WI38 (cell line): ENCODE measurements around the gene SGPP1.

ENCODE experiments used
- H3K4me3 ChIP-seq: 2 replicates; pipeline ENCODE4 v1.5.1; 2011; ENCODE audit warnings: low read depth, mild to moderate bottlenecking, control low read depth, low read length
- CTCF ChIP-seq: IDR thresholded peaks from 2 replicates; pipeline ENCODE4 v1.5.1; 2012; ENCODE audit warnings: low read depth, mild to moderate bottlenecking, control low read depth, low read length

Gene SGPP1

GRCh38 chr14:63659726-63660125 lies 68.1 kb downstream of the SGPP1 start:
- TF ChIP-seq CTCF, result no peak
- no peak overlapping the region for H3K4me3 ChIP-seq

- no peak overlapping the region for H3K4me3 ChIP-seq
- no peak for TF ChIP-seq CTCF
Measured at GRCh38 chr14:63656194-63656593, 71.7 kb downstream of the SGPP1 start.

GRCh38 chr14:63654936-63655335 lies 72.9 kb downstream of the SGPP1 start:
- no peak overlapping the region for H3K4me3 ChIP-seq
- TF ChIP-seq CTCF, result no peak

GRCh38 chr14:63654346-63654745 lies 73.5 kb downstream of the SGPP1 start:
- TF ChIP-seq CTCF, result no peak
- H3K4me3 ChIP-seq, result no peak overlapping the region

- TF ChIP-seq CTCF, result no peak
- H3K4me3 ChIP-seq, result no peak overlapping the region
Measured at GRCh38 chr14:63652406-63652805, 75.5 kb downstream of the SGPP1 start.

- no peak for TF ChIP-seq CTCF
- no peak overlapping the region for H3K4me3 ChIP-seq
Measured at GRCh38 chr14:63650256-63650952, 77.5 kb downstream of the SGPP1 start.

- no peak for TF ChIP-seq CTCF
- no peak overlapping the region for H3K4me3 ChIP-seq
Measured at GRCh38 chr14:63647696-63648410, 80.0 kb downstream of the SGPP1 start.
